Esophagus squamous epithelium (tissue), 4 donors: ENCODE measurements around the gene C2orf49.

Experiments used
- POLR2A ChIP-seq, 4 donors: fragments of 450-650 bp; IDR thresholded peaks; one replicate each; pipeline ENCODE4 v1.6.1; 2017; ENCODE audit warnings: antibody characterized with exemption in 4 of 4, mild to moderate bottlenecking in 4 of 4, moderate library complexity in 3 of 4
- TF ChIP-seq, protein P1 (sequence below), 6 experiments: fragments of 450-650 bp in 4 of 6; fragments of 200-600 bp in 2 of 6; sonication (generic) in 2 of 6; IDR thresholded peaks; one replicate each; pipeline ENCODE4 v1.5.1; 2016 to 2019; ENCODE audit warnings: antibody characterized with exemption in 6 of 6, mild to moderate bottlenecking in 4 of 6, moderate library complexity in 4 of 6

DNA sequence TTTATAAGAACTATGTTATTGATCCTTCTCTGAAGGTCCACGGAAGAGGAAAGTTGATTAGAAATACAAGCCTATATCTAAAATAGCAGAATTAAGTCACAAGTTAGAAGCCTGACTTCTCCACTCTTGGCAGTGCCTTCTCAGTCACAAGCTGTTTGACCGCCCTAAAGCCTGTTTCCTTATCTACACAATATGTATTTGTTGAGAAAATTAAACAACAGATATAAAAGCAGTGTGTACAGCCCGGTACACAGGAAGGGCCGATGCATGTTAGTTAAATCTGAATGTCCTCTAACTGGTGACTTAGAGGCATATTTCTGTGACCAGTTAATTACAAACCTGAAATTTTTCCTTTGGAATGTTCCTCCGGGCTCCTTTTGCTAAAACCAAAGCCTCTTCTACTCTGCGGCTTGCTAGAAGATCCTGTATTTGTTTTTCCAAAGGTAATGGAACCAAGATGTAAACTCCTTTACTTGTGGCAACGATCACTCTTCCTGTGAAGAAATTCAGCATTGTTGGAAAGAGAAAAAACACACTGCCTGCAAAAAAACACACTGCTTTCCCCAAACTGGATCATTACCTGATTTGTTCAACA lies 41.2 kb upstream of the C2orf49 start:
- no peak for TF ChIP-seq POLR2A (IDR thresholded peaks at IDR 0.05)
- TF ChIP-seq, protein P1, sequence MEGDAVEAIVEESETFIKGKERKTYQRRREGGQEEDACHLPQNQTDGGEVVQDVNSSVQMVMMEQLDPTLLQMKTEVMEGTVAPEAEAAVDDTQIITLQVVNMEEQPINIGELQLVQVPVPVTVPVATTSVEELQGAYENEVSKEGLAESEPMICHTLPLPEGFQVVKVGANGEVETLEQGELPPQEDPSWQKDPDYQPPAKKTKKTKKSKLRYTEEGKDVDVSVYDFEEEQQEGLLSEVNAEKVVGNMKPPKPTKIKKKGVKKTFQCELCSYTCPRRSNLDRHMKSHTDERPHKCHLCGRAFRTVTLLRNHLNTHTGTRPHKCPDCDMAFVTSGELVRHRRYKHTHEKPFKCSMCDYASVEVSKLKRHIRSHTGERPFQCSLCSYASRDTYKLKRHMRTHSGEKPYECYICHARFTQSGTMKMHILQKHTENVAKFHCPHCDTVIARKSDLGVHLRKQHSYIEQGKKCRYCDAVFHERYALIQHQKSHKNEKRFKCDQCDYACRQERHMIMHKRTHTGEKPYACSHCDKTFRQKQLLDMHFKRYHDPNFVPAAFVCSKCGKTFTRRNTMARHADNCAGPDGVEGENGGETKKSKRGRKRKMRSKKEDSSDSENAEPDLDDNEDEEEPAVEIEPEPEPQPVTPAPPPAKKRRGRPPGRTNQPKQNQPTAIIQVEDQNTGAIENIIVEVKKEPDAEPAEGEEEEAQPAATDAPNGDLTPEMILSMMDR (IDR thresholded peaks at IDR 0.05): no peak
